ENCODE results near the gene RPS6KA2. TPM values are rescaled to one million over a fixed set of nuclear protein-coding genes. Genes with fewer than 3 reads are reported as not detected.

Gene RPS6KA2
- total and polyA plus RNA-seq, 2 experiments from 2014 or later, result 45.1 to 49.0 TPM

GRCh38 chr6:166554316-166554715 is 72.7 kb downstream of the RPS6KA2 start:
- Histone ChIP-seq H3K4me2 (ENCODE audit: unreplicated experiment) (peak overlapping the region; percentile 84), H3K27me3 (replicated peaks; ENCODE audit: insufficient read depth) (no peaks in the 10 kb centered on the region), H3K4me3 (peak overlapping the region; percentile 55), H3K4me1 (ENCODE audit: insufficient read depth) (peaks cover 42% of the 10 kb centered on the region), H2AFZ (no peak overlapping the region; the same call in 1 of the 2 replicates), H4K20me1 (ENCODE audit: insufficient read depth) (no peaks in the 10 kb centered on the region), H3K79me2 (ENCODE audit: insufficient read depth) (peaks cover 43% of the 10 kb centered on the region), H3K9me3 (ENCODE audit: low read depth) (no peaks in the 10 kb centered on the region), H3K27ac (peak overlapping the region; percentile 93), H3K9ac (peak overlapping the region; percentile 80), H3K9me2 (ENCODE audit: insufficient read depth) (no peaks in the 10 kb centered on the region), H3K36me3 (ENCODE audit: low read depth) (peaks cover 5% of the 10 kb centered on the region; the same call in 1 of the 2 replicates), H3F3A (ENCODE audit: insufficient read depth) (peaks cover 54% of the 10 kb centered on the region)
- WGBS, 2 experiments (ENCODE audit: low coverage in 1 of 2, low lambda C conversion rate in 2 of 2, missing lambda C conversion rate in 2 of 2), result 52 to 60% methylated on average over 8 of the region's 8 CpGs
- DNase-seq, result no peak
- TF ChIP-seq EZH2 (IDR thresholded peaks at IDR 0.05; ENCODE audit: insufficient read depth, poor library complexity, severe bottlenecking) (no peak), EZH2phosphoT487 (IDR thresholded peaks at IDR 0.05; ENCODE audit: insufficient read depth, low read depth) (no peak)
- in situ Hi-C loops (cut with MboI), result no loop called here

- Histone ChIP-seq H3K4me1 (ENCODE audit: insufficient read depth) (peaks cover 42% of the 10 kb centered on the region), H4K20me1 (ENCODE audit: insufficient read depth) (no peaks in the 10 kb centered on the region), H3K27me3 (replicated peaks; ENCODE audit: insufficient read depth) (no peaks in the 10 kb centered on the region), H3K4me3 (peak overlapping the region; percentile 55), H3K9ac (peak overlapping the region; percentile 80), H3K4me2 (ENCODE audit: unreplicated experiment) (peak overlapping the region; percentile 84), H2AFZ (no peak overlapping the region; the same call in 1 of the 2 replicates), H3F3A (ENCODE audit: insufficient read depth) (peaks cover 51% of the 10 kb centered on the region), H3K36me3 (ENCODE audit: low read depth) (peaks cover 5% of the 10 kb centered on the region; the same call in 1 of the 2 replicates), H3K9me2 (ENCODE audit: insufficient read depth) (no peaks in the 10 kb centered on the region), H3K27ac (peak overlapping the region; percentile 93), H3K9me3 (ENCODE audit: low read depth) (no peaks in the 10 kb centered on the region), H3K79me2 (ENCODE audit: insufficient read depth) (peaks cover 43% of the 10 kb centered on the region)
- DNase-seq, result peak; percentile 99
- TF ChIP-seq EZH2phosphoT487 (IDR thresholded peaks at IDR 0.05; ENCODE audit: insufficient read depth, low read depth) (no peak), EZH2 (IDR thresholded peaks at IDR 0.05; ENCODE audit: insufficient read depth, poor library complexity, severe bottlenecking) (no peak)
- 4 to 7% methylated on average over 13 of the region's 13 CpGs for WGBS, 2 experiments (ENCODE audit: low coverage in 1 of 2, low lambda C conversion rate in 2 of 2, missing lambda C conversion rate in 2 of 2)
- in situ Hi-C loops (cut with MboI), result no loop called here
Observed at GRCh38 chr6:166553563-166554271, 73.3 kb downstream of the RPS6KA2 start.

DNA sequence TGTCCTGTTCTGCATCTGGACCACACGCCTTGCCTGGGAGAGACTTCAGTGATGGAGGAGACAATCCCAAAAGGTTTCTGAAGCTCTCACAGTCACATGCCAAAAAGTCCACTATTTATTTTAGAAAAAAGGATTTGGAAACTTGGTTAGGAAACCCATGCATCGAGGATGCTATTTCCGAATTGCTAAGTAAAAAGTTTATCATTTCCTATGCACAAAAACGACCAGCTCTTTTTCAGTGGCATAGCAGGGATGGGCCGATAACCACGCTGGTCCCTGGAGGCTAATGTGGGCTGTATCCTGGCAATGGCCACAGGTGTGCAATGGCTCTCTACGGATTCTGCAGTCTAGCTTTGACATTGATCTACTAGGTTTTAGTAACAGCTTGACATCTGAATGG is 74.5 kb downstream of the RPS6KA2 start:
- DNase-seq, result no peak
- H3K27me3 ChIP-seq (replicated peaks; ENCODE audit: insufficient read depth), result no peaks in the 10 kb centered on the region
- H4K20me1 ChIP-seq (ENCODE audit: insufficient read depth), result no peaks in the 10 kb centered on the region
- H3K4me2 ChIP-seq (ENCODE audit: unreplicated experiment), result peak overlapping the region; percentile 78
- peak overlapping the region; percentile 74 for H3K9ac ChIP-seq
- H3K4me1 ChIP-seq (ENCODE audit: insufficient read depth), result peaks cover 41% of the 10 kb centered on the region
- H3K4me3 ChIP-seq, result no peak overlapping the region
- H3K9me2 ChIP-seq (ENCODE audit: insufficient read depth), result no peaks in the 10 kb centered on the region
- peaks cover 41% of the 10 kb centered on the region for H3K79me2 ChIP-seq (ENCODE audit: insufficient read depth)
- no peak overlapping the region for H2AFZ ChIP-seq
- no peak for TF ChIP-seq EZH2 (IDR thresholded peaks at IDR 0.05; ENCODE audit: insufficient read depth, poor library complexity, severe bottlenecking)
- no peak for TF ChIP-seq EZH2phosphoT487 (IDR thresholded peaks at IDR 0.05; ENCODE audit: insufficient read depth, low read depth)
- peak overlapping the region; percentile 93 for H3K27ac ChIP-seq
- peaks cover 45% of the 10 kb centered on the region for H3F3A ChIP-seq (ENCODE audit: insufficient read depth)
- H3K36me3 ChIP-seq (ENCODE audit: low read depth), result peaks cover 5% of the 10 kb centered on the region; the same call in 1 of the 2 replicates
- WGBS, 2 experiments (ENCODE audit: low coverage in 1 of 2, low lambda C conversion rate in 2 of 2, missing lambda C conversion rate in 2 of 2), result 84 to 86% methylated on average over 7 of the region's 7 CpGs
- in situ Hi-C loops (cut with MboI), result no loop called here
- no peaks in the 10 kb centered on the region for H3K9me3 ChIP-seq (ENCODE audit: low read depth)

GRCh38 chr6:166551754-166552495 is 75.1 kb downstream of the RPS6KA2 start:
- peaks cover 39% of the 10 kb centered on the region for H3F3A ChIP-seq (ENCODE audit: insufficient read depth)
- H3K9me3 ChIP-seq (ENCODE audit: low read depth), result no peaks in the 10 kb centered on the region
- 94 to 97% methylated on average over 16 of the region's 16 CpGs for WGBS, 2 experiments (ENCODE audit: low coverage in 1 of 2, low lambda C conversion rate in 2 of 2, missing lambda C conversion rate in 2 of 2)
- H3K9ac ChIP-seq, result no peak overlapping the region
- no peak overlapping the region for H2AFZ ChIP-seq
- H4K20me1 ChIP-seq (ENCODE audit: insufficient read depth), result no peaks in the 10 kb centered on the region
- H3K9me2 ChIP-seq (ENCODE audit: insufficient read depth), result no peaks in the 10 kb centered on the region
- no peak for DNase-seq
- H3K27me3 ChIP-seq (replicated peaks; ENCODE audit: insufficient read depth), result no peaks in the 10 kb centered on the region
- no peak overlapping the region for H3K27ac ChIP-seq
- no peak overlapping the region for H3K4me3 ChIP-seq
- peaks cover 44% of the 10 kb centered on the region for H3K79me2 ChIP-seq (ENCODE audit: insufficient read depth)
- H3K4me1 ChIP-seq (ENCODE audit: insufficient read depth), result peaks cover 34% of the 10 kb centered on the region
- peaks cover 5% of the 10 kb centered on the region; the same call in 1 of the 2 replicates for H3K36me3 ChIP-seq (ENCODE audit: low read depth)
- H3K4me2 ChIP-seq (ENCODE audit: unreplicated experiment), result no peak overlapping the region
- in situ Hi-C loops (cut with MboI), result no loop called here
- no peak for TF ChIP-seq EZH2 (IDR thresholded peaks at IDR 0.05; ENCODE audit: insufficient read depth, poor library complexity, severe bottlenecking)

Data from GM23248 (cell line).